HepG2 (cell line): ENCODE measurements around the gene ZDHHC19. TPM values are rescaled to one million over a fixed set of nuclear protein-coding genes. Genes with fewer than 3 reads are reported as not detected.

Source experiments
- FOXC1 ChIP-seq: sonication (generic); formaldehyde crosslinking; IDR thresholded peaks from 2 replicates; pipeline ENCODE4 v1.8.0; 2022; ENCODE audit warnings: mild to moderate bottlenecking, missing genetic modification reagents, borderline replicate concordance
- FOXJ3 ChIP-seq: sonication (generic); formaldehyde crosslinking; IDR thresholded peaks from 2 replicates; pipeline ENCODE4 v1.4.0; 2020; ENCODE audit warnings: missing genetic modification reagents, mild to moderate bottlenecking, borderline replicate concordance
- GRHL1 ChIP-seq: sonication (generic); formaldehyde crosslinking; conservative IDR thresholded peaks from 2 replicates; pipeline ENCODE4 v1.8.0; 2022; ENCODE audit warnings: missing genetic modification reagents
- HMG20A ChIP-seq: IDR thresholded peaks from 2 replicates; pipeline ENCODE4 v1.6.1; 2016; ENCODE audit warnings: borderline replicate concordance
- HOXA3 ChIP-seq: sonication (generic); formaldehyde crosslinking; IDR thresholded peaks from 2 replicates; pipeline ENCODE4 v1.5.0; 2020; ENCODE audit warnings: missing genetic modification reagents
- IRF1 ChIP-seq: sonication (generic); formaldehyde crosslinking; IDR thresholded peaks from 2 replicates; pipeline ENCODE4 v1.4.0; 2020; ENCODE audit warnings: low read depth, mild to moderate bottlenecking, missing genetic modification reagents
- ISL2 ChIP-seq: sonication (generic); formaldehyde crosslinking; IDR thresholded peaks from 2 replicates; pipeline ENCODE4 v1.5.0; 2020; ENCODE audit warnings: missing genetic modification reagents
- KAT8 ChIP-seq: IDR thresholded peaks from 2 replicates; pipeline ENCODE4 v1.6.1; 2016; ENCODE audit warnings: missing genetic modification reagents, missing compliant biosample characterization
- KLF13 ChIP-seq: sonication (generic); formaldehyde crosslinking; IDR thresholded peaks from 2 replicates; pipeline ENCODE4 v1.4.0; 2020; ENCODE audit warnings: mild to moderate bottlenecking, missing genetic modification reagents
- ONECUT2 ChIP-seq: sonication (generic); formaldehyde crosslinking; IDR thresholded peaks from 2 replicates; pipeline ENCODE4 v1.4.0; 2020; ENCODE audit warnings: missing genetic modification reagents
- PAWR ChIP-seq: sonication (generic); formaldehyde crosslinking; IDR thresholded peaks from 2 replicates; pipeline ENCODE4 v1.4.0; 2020; ENCODE audit warnings: missing genetic modification reagents, mild to moderate bottlenecking, borderline replicate concordance
- PHB2 ChIP-seq: fragments of 450-650 bp; IDR thresholded peaks from 2 replicates; pipeline ENCODE4 v1.6.1; 2018; ENCODE audit not compliant: partially characterized antibody
- PPARG ChIP-seq: conservative IDR thresholded peaks from 2 replicates; pipeline ENCODE4 v1.6.1; 2016; ENCODE audit warnings: missing biosample characterization, missing genetic modification reagents
- RBM39 ChIP-seq: fragments of 200-400 bp; formaldehyde crosslinking; IDR thresholded peaks from one replicate; pipeline ENCODE4 v1.6.1; 2018; ENCODE audit warnings: antibody characterized with exemption, mild to moderate bottlenecking, low read depth, low read length; ENCODE audit not compliant: poor library complexity, severe bottlenecking
- SAP130 ChIP-seq: IDR thresholded peaks from 2 replicates; pipeline ENCODE4 v1.6.1; 2016; ENCODE audit warnings: low read depth
- ZMAT5 ChIP-seq: sonication (generic); formaldehyde crosslinking; IDR thresholded peaks from 2 replicates; pipeline ENCODE4 v1.5.0; 2020; ENCODE audit warnings: mild to moderate bottlenecking, low read depth, missing genetic modification reagents, borderline replicate concordance
- ZMYM3 ChIP-seq: sonication (generic); formaldehyde crosslinking; IDR thresholded peaks from 2 replicates; pipeline ENCODE4 v1.5.1; 2020; ENCODE audit warnings: mild to moderate bottlenecking, missing genetic modification reagents
- ZNF230 ChIP-seq: sonication (generic); formaldehyde crosslinking; IDR thresholded peaks from 2 replicates; pipeline ENCODE4 v1.4.0; 2020; ENCODE audit warnings: mild to moderate bottlenecking, missing genetic modification reagents
- ZNF232 ChIP-seq: sonication (generic); formaldehyde crosslinking; IDR thresholded peaks from 2 replicates; pipeline ENCODE4 v1.4.0; 2020; ENCODE audit warnings: missing genetic modification reagents, borderline replicate concordance
- ZNF234 ChIP-seq: sonication (generic); formaldehyde crosslinking; conservative IDR thresholded peaks from 2 replicates; pipeline ENCODE4 v1.5.1; 2020; ENCODE audit warnings: mild to moderate bottlenecking, missing genetic modification reagents
- ZNF326 ChIP-seq: sonication (generic); formaldehyde crosslinking; IDR thresholded peaks from 2 replicates; pipeline ENCODE4 v1.4.0; 2020; ENCODE audit warnings: missing genetic modification reagents, borderline replicate concordance
- ZNF367 ChIP-seq: sonication (generic); formaldehyde crosslinking; IDR thresholded peaks from 2 replicates; pipeline ENCODE4 v1.4.0; 2020; ENCODE audit warnings: missing genetic modification reagents, borderline replicate concordance
- ZNF430 ChIP-seq: sonication (generic); formaldehyde crosslinking; IDR thresholded peaks from 2 replicates; pipeline ENCODE4 v1.9.0; 2021; ENCODE audit warnings: mild to moderate bottlenecking, missing genetic modification reagents
- ZNF451 ChIP-seq: sonication (generic); formaldehyde crosslinking; IDR thresholded peaks from 2 replicates; pipeline ENCODE4 v1.5.0; 2020; ENCODE audit warnings: mild to moderate bottlenecking, missing genetic modification reagents
- ZNF790 ChIP-seq: sonication (generic); formaldehyde crosslinking; IDR thresholded peaks from 2 replicates; pipeline ENCODE4 v1.8.0; 2022; ENCODE audit warnings: missing genetic modification reagents, mild to moderate bottlenecking, borderline replicate concordance
- polyA plus RNA-seq, 8 experiments: library from polyadenylated mRNA; depleted of rRNA in 3 of 8; stranded (reverse) in 7 of 8; unstranded in 1 of 8; fragments of >200 nt; fragmentation: Illumina TruSeq in 4 of 8; extraction: Trizol in 4 of 8; gene quantifications; 2 replicates each; pipeline versions ENCODE4 v1.2.1 to v1.2.3, GENCODE V29; 2011 to 2016; ENCODE audit warnings: low read depth in 4 of 8, missing spikeins in 1 of 8, mixed read lengths in 1 of 8; ENCODE audit not compliant: insufficient read depth in 1 of 8
- total RNA-seq, 5 experiments: library from RNA; depleted of rRNA; stranded (reverse); fragments of >200 nt; fragmentation: Illumina TruSeq; extraction: Trizol; gene quantifications; 2 replicates each; pipeline ENCODE4 v1.2.3, GENCODE V29; 2016; ENCODE audit warnings: low read depth in 1 of 5

The ZDHHC19 gene
- total and polyA plus RNA-seq, 2 of the 13 experiments (the other 11 are each of a cell fraction or from before 2014, with no cell fraction given) = 0.22 to 0.53 TPM

- TF ChIP-seq ZNF326 (CRISPR knock-in tag) = no peak
- no peak for TF ChIP-seq ZNF790 (CRISPR knock-in tag)
- peak; percentile 67; the same call in 1 of the 2 replicates for TF ChIP-seq FOXC1
- no peak for TF ChIP-seq IRF1 (CRISPR knock-in tag)
- no peak for TF ChIP-seq FOXJ3 (CRISPR knock-in tag)
- TF ChIP-seq ZNF430 (CRISPR knock-in tag) = no peak
- TF ChIP-seq PPARG (CRISPR knock-in tag) = peak; percentile 45; the same call in 1 of the 2 replicates
- no peak for TF ChIP-seq ZNF367 (CRISPR knock-in tag)
- no peak for TF ChIP-seq RBM39
- TF ChIP-seq ZNF451 (CRISPR knock-in tag) = no peak
- TF ChIP-seq ISL2 = no peak
- TF ChIP-seq KAT8 = peak; percentile 39; the same call in 1 of the 2 replicates
- TF ChIP-seq PHB2 = no peak
- peak; percentile 48; the same call in 1 of the 2 replicates for TF ChIP-seq SAP130
- TF ChIP-seq ZNF234 (CRISPR knock-in tag) = no peak
- TF ChIP-seq ZMAT5 (CRISPR knock-in tag) = no peak
- TF ChIP-seq HOXA3 (CRISPR knock-in tag) = peak; percentile 55; the same call in 1 of the 2 replicates
- TF ChIP-seq KLF13 = no peak
- no peak for TF ChIP-seq GRHL1 (CRISPR knock-in tag)
- no peak; the same call in 1 of the 2 replicates for TF ChIP-seq ZMYM3 (CRISPR knock-in tag)
- no peak for TF ChIP-seq ZNF232 (CRISPR knock-in tag)
- TF ChIP-seq ONECUT2 = no peak
- no peak for TF ChIP-seq PAWR
- TF ChIP-seq HMG20A (CRISPR knock-in tag) = no peak; the same call in 1 of the 2 replicates
- no peak for TF ChIP-seq ZNF230 (CRISPR knock-in tag)
Observed at GRCh38 chr3:196163666-196164493, 47.3 kb downstream of the ZDHHC19 start (continued).
